Stimulated activated naive CD4-positive, alpha-beta T cell (primary cell): ENCODE results near the gene SORBS1.
A peak's percentile ranks its signal among the peaks of the same experiment; 100 is the strongest.
"Not testable (repeated sequence)": the region's sequence is repeated elsewhere in the genome, so short reads cannot be mapped to it uniquely, and the experiment has no call there.

ENCODE experiments used
- DNase-seq, 6 experiments: peaks; one replicate each; lab custom pipeline; 2025; lab: John Stamatoyannopoulos, UW

SORBS1 gene

DNA sequence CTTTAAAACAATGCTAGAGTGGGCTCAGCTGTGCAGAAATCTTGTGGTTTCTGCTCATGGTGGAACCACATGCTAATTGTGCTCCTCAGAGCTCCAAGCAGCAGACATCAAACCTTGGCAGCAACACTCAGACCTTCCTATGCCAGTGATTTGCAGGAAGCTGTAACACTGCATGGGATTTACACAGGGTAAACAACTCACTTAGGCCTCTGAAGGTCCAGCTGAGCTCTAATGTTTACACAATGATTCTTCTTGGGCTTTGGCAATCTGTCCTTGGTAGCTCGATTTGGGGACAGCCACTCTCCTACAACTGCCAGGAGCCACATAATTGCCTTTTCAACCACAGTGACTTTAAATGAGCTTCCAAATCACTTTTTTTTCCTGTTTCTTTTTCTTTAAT, 172.6 kb downstream of the SORBS1 start:
- DNase-seq = no peak

DNA sequence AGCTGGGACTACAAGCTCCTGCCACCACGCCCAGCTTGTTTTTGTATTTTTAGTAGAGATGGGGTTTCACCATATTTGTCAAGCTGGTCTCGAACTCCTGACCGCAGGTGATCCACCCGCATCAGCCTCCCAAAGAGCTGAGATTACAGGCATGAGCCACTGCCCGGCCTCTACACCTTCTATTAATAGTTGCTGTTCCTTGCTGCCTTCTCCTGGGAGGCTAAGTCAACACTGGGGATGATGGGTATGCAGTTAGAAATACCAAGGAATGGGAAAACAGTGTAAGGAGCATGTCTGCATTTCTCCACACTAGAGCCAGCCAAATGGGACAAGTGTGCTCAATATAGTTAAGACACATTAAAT, 173.1 kb downstream of the SORBS1 start:
- DNase-seq = no peak

DNA sequence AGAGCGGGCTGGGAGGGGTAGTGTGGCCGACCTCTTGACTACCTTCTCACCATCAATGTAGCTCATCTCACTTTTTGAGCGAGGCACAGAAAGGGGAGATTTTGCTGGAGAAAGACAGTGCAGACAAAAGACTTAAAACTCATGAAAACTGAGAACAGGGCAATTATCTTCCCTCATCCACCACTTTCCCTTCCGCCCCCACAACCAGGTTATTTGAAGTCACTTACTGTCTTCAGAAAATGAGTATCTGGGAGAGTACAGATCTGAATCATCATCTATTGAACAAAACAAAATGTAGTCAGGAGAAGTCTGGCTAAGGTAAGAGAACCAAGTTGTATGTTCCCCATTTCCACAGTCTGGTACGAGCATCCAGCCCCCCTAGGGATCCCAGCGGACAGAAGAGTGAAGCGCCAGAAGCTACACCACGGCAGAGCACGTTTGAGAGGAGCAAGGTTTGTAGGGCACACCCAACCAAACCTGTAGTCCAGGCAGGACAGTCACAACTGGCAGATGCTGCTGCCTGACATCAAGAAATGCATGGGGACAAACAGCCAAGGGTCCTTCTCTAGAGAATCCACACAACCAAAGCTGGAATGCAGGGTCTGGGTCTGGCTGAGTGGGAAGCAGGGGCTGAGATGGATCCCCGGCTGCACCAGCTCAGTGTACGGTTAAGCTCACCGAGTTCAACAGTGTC, 177.0 kb downstream of the SORBS1 start:
- no peak for DNase-seq

DNA sequence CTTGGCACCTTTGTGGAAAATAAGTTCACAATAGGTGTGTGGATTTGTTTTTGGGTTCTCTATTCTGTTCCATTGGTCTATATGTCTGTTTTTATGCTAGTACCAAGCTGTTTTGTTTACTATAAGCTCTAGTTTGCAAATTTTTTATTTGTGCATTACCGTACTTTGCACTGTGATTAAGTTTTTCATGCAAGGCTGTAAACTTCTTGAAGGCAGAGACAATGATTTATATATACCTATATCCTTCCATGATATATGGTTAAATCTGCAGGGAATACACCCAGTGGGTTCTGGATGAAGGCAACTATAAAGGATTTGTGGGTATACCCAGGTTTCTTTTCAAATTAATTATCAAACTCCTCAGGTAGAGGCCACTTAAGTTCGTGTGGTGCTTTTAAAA, 178.6 kb downstream of the SORBS1 start:
- no peak for DNase-seq

DNA sequence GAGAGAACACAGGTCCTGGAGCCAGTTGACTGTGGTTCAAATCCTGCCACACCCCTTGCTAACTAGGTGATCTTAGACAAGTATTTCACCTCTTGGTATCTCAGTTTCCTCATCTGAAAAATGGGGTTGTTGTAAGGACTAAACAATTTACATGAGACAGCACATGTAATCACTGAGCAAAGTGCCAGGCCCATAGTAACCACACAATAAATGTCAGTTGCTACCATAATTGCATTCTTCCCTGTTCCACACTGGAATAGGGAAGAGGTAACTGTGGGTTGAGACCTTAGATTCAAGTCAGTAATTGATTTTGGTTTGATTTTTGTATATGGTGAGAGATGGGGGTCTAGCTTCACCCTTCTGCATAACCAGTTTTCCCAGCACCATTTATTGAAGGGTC, 179.0 kb downstream of the SORBS1 start:
- DNase-seq = no peak

DNA sequence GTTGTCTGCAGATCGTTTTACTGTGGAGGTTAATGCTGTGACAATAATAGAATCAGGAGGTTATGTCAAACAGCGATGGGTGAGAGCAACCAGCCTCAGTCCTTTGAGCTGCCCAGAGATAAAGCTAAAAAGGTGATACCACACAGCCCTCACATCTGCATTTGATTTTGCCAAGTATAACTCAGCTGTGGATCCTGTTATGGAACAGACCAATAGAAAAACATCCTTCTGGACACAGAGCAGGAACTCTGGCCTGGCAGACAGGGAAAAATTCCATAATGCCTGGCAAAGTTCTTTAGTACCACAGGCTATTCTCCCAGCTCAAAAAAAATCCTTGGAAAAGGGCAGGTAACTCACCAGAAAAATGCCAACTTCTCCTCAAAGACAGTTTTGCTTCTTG, 183.2 kb downstream of the SORBS1 start:
- DNase-seq = no peak

DNA sequence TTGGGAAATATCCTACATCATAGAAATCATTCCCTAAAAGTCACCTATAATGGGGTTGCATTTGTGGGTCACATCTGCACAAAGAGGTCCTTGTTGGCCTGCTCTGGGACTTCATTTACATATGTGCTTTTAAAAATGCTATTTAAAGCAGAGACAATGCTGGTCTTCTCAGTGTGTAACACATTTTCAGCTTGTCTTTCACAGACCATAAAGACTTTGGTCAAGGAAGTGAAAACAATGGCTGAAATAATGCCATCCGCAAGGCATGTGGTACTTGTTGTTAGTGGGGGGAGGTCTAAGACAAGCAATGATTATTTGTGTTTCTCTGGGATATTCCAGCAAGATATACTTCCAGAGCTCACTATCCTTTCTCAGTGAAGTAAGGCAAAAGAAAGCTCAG, 185.8 kb downstream of the SORBS1 start:
- DNase-seq = no peak

DNA sequence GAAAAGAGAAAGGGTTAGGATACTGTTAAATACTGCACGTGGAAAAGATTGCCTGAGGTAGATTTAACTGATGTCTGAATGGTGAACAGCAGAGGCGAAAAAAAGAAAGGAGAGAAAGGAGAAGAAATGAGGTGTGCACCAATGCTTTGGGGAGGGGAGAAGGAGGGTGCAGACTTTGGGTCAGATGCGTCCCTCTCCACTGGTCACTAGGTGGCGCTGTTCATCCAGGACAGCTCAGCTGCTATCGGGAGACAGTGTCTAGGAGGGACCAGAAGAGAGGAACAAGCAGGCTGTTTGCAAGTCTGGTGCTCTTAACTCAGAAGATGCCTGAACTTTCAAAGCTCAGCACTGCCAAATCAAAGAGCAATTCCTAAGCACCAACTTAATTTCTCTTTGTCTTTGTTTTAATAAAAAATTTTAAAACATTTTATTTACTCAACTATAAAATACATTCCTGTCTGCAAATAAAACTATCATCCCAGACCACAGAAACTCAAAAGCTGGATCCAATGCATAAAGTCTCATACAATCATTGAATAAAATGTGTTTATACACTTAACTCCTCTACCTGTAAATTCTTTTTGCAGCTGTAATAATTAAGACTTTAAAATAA, 186.5 kb downstream of the SORBS1 start:
- DNase-seq = peak in 2 of 6 experiments; percentile 4 to 12

DNA sequence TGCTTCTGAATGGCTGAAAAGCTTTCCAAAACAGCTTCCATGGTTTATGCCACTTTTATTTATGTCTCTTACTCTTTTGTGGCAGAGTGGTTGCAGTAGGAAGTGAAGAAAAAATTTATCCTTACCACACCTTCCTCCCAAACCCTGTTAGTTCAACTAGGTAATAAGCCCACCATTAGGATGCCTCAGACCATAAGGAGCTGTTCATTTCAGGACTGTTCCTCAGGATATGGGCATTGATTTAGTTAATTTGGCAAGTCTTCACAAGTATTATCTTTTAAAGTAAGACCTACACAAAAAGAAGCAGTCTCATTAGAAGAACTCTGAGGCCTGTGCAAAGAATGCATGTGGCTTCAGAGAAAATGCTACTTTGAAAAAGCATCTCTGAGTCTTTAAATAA, 187.5 kb downstream of the SORBS1 start:
- DNase-seq = no peak

DNA sequence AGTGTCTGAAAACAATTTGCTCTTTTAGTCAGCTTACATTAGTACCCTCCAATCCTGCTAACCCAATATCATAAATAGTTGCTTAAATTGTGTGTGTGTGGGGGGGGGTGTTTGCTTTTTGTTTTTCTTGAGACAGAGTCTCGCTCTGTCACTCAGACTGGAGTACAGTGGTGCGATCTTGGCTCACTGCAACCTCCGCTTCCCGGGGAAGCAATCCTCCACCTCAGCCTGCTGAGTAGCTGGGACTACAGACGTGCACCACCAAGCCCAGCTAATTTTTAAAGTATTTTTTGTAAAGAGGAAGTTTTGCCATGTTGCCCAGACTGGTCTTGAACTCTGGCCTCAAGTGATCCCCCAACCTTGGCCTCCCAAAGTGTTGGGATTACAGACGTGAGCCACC, 196.8 kb downstream of the SORBS1 start:
- DNase-seq = no peak

DNA sequence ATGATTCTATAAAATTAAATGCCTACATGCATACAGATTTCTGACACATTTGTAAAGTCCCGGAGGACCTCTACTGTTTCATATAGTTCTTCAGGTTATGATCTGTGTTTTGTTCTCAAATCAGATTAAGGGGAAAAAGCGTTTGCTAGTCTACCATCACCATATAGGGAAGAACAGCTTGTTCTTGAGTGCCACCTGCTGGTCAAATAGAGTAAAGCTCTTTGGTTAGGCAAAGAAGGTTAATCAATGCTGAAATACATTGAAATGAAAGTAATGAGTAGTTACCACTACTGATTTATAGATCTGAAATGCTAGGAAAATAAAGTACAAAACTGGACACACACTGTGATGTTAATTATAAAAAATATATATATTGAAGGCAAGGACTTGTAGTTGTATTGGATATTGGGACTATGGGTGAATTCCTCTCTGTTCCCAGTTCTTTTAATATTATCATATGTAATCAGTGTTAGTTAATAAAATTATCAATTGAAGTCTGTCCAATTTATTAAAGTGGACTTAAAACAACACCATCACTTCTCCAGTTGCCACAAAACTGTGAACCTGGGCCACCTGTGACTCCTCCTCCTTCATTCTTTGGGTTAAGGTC, 197.8 kb downstream of the SORBS1 start:
- DNase-seq = peak in 4 of 6 experiments; percentile 17 to 62 (median 42)

DNA sequence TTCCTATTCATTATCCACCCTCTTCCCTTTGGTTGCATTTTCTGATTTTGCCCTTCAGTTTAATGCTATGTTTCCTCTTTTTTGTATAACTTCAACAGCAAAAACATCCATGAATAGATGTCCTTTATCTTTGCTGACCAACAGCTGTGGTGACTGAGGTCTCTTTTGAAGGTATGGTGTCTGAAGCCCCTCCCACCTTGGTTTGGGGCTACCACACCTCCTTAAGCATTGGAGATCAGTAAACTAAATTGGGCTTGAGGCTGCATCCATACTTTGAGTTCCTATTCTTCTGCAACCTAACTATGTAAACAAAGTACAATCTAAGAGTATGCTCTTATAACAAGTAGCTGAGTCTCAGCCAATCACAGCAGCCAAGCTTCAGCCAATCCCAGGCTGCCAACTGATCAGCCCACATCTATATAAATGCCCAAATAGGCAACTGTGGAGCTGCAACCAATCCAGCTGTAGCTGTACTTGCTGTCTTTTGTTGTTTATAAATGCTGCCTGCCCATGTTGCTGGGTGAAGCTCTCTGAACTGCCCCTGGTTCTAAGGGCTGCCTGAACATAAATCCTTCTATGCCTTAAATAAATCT, 201.0 kb downstream of the SORBS1 start:
- no peak for DNase-seq

DNA sequence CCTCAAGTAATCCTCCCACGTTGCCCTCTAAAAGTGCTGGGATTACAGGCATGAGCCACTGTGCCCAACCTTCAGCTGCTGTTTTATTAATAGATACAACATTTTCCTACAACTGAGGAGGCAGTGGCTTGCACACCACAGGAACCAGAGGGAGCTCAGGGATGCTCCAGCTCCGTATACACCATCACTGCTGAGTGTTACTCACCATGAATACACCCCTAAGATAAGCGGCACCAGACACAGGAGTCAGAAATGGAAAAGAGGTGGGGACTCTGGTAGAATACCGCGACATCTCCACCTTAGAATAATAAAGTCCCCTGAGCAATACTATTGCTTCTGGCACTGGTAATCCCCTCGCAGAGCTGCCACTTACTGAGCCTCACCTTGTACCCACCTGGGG, 201.7 kb downstream of the SORBS1 start:
- DNase-seq = no peak

DNA sequence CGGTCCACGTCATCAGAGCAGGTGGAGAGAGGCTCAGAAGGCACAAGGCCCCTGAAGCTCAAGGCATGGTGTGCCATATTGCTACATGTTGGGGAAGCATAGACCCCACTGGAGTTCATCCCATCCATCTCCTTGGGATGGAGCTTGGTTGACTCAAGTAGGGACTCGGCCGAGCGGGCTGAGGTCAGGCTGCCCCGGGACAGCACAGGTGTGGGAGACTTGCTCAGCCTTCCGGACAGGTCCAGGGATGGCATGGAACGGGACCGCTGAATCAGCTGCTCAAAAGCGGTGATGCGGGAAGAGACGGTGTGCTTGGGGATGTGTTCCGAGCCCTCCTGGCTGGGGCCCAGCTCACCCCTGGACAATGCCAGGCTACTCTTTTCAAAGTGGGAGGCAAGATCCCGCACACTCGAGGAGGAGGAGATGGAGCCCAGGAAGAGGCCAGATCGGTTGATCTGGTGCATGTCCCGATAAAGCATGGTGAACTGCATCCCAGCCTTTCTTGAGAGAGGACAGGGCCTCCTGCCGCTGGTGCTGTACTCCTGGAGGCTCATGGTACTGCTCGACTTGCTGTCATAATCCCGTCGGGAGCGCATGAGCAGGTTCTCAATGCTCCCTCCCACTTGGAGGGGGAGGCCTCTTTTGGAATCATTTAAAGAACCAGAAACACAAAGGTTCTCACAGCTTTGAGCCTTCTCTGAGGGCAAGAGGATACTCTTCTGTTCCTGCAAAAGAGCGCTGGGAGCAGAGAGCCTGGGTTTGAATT, 204.8 kb downstream of the SORBS1 start:
- DNase-seq = no peak

DNA sequence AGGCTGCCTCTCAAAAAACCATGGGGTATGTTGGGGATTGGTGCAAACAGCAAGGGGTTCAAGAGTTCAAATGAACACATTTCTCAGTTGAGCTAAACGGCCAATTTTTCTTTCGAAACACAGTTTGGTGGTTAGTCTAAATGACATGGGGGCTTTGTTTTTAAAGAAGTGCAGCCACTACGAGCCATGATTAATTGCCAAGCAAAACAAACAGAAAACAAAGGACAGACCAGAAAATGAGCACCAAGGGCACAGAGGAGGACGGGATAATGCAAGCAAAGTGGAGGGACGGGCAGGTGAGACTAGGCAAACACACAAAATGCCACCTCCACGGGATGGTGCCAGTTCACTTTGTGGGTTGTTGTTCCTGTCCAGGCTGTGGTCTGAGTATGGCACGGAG, 205.9 kb downstream of the SORBS1 start:
- DNase-seq = no peak

DNA sequence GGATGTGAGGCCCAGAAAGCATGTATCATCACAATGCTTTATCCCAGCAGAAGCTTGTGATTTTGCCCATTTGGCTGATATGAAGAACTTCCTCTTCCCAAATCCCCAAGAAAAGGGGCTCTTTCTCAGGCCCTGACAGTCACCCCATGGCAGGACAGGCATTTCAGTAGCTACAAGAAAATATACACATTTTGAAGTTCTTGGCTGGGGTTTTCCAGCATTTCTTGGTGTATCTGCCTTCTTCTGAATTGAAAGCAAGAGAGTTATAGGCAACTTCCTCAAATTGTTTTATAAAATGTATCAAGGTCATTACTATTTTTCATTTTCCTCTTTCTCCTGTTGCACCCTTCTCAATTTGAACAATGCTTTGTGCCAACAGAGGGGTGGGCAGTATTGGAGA, 207.1 kb downstream of the SORBS1 start:
- no peak for DNase-seq

DNA sequence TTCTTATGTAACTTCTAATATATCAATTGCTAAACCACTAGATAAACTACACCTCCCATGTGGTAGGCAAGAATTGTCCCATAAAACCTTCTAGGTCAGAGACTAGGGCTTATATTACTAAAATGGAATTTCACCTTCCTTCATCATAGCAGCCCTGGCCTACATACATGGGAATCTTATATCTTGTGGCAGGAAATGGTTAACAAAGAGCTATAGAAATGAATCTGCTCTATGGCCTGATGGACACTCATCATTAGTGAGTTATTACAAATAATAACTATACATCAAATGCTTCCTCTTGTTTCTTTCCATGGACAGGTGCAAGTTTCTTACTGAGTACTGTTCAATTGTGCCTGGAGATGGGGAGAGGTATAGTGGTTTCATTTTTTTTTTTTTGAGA, 208.0 kb downstream of the SORBS1 start:
- no peak for DNase-seq

DNA sequence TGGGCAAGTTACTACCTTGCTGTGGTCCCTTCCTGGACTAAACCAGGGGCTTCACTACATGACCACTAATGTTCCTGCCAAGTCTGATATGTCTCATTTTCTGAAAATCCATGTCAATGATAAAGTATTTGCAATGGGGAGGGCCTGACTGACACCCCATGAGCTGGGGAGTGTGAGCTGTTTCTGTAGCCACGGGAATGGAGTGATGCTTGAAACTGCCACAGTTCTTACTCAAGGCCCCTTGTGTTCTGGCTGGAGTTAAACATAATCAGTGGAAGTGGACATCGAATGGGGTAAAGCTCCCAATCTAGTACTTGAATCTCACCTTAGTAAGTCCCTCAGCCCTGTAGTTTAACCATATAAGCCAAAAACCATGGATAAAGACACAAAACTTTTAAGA, 208.5 kb downstream of the SORBS1 start:
- DNase-seq = no peak

DNA sequence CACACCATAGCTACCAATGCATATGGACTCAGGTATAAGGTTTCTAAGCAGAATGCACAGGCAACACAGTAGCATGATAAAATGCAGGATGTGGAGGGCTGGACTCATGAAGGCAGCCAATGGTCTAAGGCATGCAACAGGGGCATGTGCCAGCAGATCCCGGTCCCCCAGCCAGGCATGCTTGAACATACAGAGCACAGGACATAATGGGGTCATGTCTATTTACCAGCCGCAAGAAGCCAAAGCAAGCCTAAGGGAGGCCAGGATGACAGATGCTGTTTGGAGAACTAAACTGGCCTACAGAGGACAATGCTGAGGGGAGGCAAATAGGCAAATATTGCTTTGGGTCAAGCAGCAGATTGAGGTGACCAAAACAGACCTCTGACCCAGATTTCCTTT, 210.3 kb downstream of the SORBS1 start:
- DNase-seq = no peak

DNA sequence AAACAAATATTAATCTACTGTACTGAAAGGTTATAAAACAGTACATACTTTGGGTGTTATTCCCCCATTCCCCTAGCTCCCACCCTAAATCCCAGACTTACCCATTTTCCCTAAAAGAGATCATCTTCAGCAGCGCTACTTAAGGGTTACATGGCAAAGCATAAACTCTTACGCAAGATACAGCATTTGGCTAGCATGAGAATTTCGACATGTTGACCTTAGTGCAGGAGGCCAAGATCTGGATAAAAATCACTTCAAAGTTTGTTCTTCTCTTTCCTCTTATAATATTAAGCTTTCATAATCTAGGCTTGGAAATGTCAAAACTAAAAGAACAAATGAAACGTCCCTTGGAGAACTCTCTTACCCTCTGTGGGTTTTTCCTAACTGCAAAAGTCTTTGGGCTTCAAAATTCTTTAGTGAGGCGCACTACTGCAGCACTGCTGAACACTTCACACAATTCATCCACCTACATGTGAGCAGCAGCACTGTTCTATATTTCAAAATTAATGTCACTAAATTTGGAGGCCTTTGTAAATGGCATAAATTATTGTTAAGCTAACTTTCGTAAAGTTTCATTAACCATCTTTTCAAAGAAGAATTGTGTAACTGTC, 210.8 kb downstream of the SORBS1 start:
- DNase-seq = no peak

DNA sequence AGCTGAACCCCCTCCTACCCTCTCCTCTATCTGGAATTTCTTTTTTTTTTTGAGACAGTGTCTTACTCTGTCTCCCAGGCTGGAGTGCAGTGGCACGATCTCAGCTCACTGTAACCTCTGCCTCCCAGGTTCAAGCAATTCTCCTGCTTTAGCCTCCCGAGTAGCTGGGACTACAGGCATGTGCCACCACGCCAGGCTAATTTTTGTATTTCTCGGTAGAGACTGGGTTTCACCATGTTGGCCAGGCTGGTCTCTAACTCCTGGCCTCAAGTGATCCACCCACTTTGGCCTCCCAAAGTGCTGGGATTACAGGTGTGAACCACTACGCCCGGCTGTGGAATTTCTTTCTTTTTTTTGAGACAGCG, 213.8 kb downstream of the SORBS1 start:
- DNase-seq = not testable (repeated sequence)

DNA sequence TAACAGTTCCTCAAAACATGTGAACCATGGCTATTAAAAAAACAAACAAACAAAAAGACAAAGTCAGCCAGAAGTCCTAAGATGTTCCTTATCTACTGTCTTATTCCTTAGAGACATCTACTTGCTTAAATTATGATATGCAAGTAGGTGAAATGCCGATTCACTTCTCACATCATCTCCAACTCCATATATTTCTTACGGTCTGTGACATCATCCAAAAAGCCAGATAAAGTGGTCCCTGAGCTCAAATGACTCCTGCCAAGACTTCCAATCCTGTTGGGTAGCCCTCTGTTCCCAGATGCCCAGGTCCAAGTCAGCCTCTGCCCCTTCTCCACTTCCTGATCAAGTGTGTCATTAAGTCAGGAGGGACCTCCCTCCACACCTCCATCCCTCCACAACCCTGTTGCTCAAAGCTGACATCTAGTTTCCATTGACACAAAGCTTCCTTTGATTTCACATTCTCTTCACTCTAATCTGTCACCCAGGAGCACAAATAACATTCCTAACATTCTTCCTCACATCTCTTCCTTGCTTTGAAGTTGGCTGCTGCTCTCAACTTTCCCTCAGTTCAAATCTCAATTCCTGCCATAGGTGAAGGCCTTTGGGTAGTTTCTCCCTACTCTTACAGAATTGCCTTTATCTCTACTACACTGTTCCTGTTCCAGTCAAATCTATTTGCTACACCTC, 214.3 kb downstream of the SORBS1 start:
- DNase-seq = no peak
